IgD-negative memory B cell (primary cell): ENCODE data around the gene CDK3. TPM values are rescaled to one million over a fixed set of nuclear protein-coding genes. Genes with fewer than 3 reads are reported as not detected.
A peak's percentile ranks its signal among the peaks of the same experiment; 100 is the strongest.

Experiments used
- H3K27ac Mint-ChIP-seq, 3 donors: one replicate each; pipeline ENCODE4 v1.8.0; 2020 to 2022; ENCODE audit warnings: mild to moderate bottlenecking in 3 of 3, mixed read lengths in 3 of 3, moderate library complexity in 1 of 3
- H3K27me3 Mint-ChIP-seq: one replicate; pipeline ENCODE4 v1.8.0; 2021; ENCODE audit warnings: mixed read lengths
- H3K36me3 Mint-ChIP-seq: one replicate; pipeline ENCODE4 v1.8.0; 2020; ENCODE audit warnings: mild to moderate bottlenecking, mixed read lengths
- H3K4me1 Mint-ChIP-seq, 3 donors: one replicate each; pipeline ENCODE4 v1.8.0; 2020 to 2022; ENCODE audit warnings: mixed read lengths in 3 of 3, mild to moderate bottlenecking in 1 of 3
- H3K4me3 Mint-ChIP-seq, 4 donors: one replicate each; pipeline ENCODE4 v1.8.0; 2020 to 2022; ENCODE audit warnings: mild to moderate bottlenecking in 4 of 4, mixed read lengths in 4 of 4, moderate library complexity in 3 of 4
- H3K9me3 Mint-ChIP-seq, 3 donors: one replicate each; pipeline ENCODE4 v1.8.0; 2020 to 2021; ENCODE audit warnings: mixed read lengths in 3 of 3, mild to moderate bottlenecking in 1 of 3
- polyA plus RNA-seq: library from polyadenylated mRNA; unstranded; fragments of 300-500 nt; fragmentation: Illumina TruSeq; gene quantifications from one replicate; pipeline ENCODE4 v1.2.3, GENCODE V29; 2021

The CDK3 gene
- polyA plus RNA-seq, 1 donor from 2014 or later: 0.71 TPM

DNA sequence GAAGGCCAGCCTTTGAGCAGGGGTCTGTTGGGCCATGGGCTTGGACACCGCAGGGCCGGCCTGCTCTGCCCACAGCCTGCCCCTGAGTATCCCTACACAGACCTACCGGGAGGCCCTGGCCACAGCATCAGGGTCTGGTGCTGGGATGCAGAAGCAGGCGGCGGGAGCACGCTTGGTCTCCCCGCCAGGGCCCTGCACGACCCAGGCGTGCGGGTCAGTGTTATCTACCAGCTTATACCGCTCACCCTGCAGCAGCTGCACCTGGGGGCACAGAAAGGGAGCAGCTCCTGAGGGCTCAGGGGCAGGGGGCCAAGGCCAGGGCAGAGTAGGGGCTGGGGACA lies 17.7 kb downstream of the CDK3 start:
- no peaks in the 10 kb centered on the region for H3K36me3 Mint-ChIP-seq
- peaks cover 0 to 6% (median 2%) of the 10 kb centered on the region in 3 donors for H3K4me1 Mint-ChIP-seq
- H3K9me3 Mint-ChIP-seq: no peaks in the 10 kb centered on the region
- no peak overlapping the region for H3K4me3 Mint-ChIP-seq
- no peak overlapping the region for H3K27ac Mint-ChIP-seq
- no peaks in the 10 kb centered on the region for H3K27me3 Mint-ChIP-seq

- Mint-ChIP-seq H3K4me1 (peaks cover 0 to 6% (median 2%) of the 10 kb centered on the region in 3 donors), H3K27me3 (no peaks in the 10 kb centered on the region), H3K36me3 (no peaks in the 10 kb centered on the region), H3K9me3 (no peaks in the 10 kb centered on the region), H3K27ac (no peak overlapping the region), H3K4me3 (no peak overlapping the region)
These were observed 18.1 kb downstream of the CDK3 start for GRCh38 chr17:76018801-76019200.

GRCh38 chr17:76019833-76020467 lies 19.3 kb downstream of the CDK3 start:
- Mint-ChIP-seq H3K4me3 (no peak overlapping the region), H3K27me3 (no peaks in the 10 kb centered on the region), H3K36me3 (no peaks in the 10 kb centered on the region), H3K9me3 (no peaks in the 10 kb centered on the region), H3K4me1 (no peaks in the 10 kb centered on the region), H3K27ac (no peak overlapping the region)

DNA sequence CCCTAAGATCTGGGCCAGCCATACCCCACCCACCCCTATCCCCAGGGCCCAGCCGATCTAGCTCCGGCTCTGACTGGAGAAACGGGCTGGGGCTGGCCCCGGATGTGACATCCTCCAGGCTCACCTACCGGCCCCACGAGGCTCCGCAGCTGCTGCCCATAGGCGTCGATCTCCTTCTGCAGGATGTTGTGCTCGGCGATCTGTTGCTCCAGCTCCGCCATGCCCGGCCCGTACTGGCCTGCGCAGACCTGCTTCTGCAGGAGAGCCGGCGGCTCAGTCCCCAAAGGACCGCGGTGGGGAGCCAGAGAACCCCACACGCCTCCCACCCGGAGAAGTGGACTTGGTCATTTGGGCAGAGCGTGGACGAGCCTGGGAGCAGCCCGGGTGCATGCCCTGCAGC lies 21.6 kb downstream of the CDK3 start:
- no peaks in the 10 kb centered on the region for H3K36me3 Mint-ChIP-seq
- no peaks in the 10 kb centered on the region for H3K4me1 Mint-ChIP-seq
- H3K27ac Mint-ChIP-seq: no peak overlapping the region
- H3K4me3 Mint-ChIP-seq: peak overlapping the region in 1 of 4 donors; percentile 17
- H3K9me3 Mint-ChIP-seq: no peaks in the 10 kb centered on the region
- no peaks in the 10 kb centered on the region for H3K27me3 Mint-ChIP-seq

- Mint-ChIP-seq H3K9me3 (no peaks in the 10 kb centered on the region), H3K4me3 (no peak overlapping the region), H3K27ac (no peak overlapping the region), H3K36me3 (no peaks in the 10 kb centered on the region), H3K27me3 (no peaks in the 10 kb centered on the region), H3K4me1 (no peaks in the 10 kb centered on the region)
These were observed 22.6 kb downstream of the CDK3 start for GRCh38 chr17:76022973-76023899.

DNA sequence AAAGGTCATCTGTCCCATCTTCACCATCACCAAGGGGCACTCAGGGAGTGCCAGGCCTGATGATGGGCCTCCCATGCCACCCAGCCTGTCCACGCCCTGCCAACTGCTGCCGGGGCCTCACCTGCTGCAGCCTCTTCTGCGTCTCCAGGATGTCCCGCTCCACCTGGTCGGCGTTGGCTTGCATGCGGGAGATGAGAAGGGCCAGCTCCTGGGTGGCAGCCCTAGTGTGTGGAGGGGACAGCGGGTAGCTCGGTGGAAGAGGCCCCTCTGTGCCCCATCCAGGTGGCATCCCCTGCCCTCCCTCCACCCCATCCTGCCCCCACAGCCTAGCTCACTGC lies 23.2 kb downstream of the CDK3 start:
- no peaks in the 10 kb centered on the region for H3K9me3 Mint-ChIP-seq
- no peaks in the 10 kb centered on the region for H3K36me3 Mint-ChIP-seq
- no peak overlapping the region for H3K4me3 Mint-ChIP-seq
- no peaks in the 10 kb centered on the region for H3K27me3 Mint-ChIP-seq
- H3K27ac Mint-ChIP-seq: no peak overlapping the region
- H3K4me1 Mint-ChIP-seq: no peaks in the 10 kb centered on the region

DNA sequence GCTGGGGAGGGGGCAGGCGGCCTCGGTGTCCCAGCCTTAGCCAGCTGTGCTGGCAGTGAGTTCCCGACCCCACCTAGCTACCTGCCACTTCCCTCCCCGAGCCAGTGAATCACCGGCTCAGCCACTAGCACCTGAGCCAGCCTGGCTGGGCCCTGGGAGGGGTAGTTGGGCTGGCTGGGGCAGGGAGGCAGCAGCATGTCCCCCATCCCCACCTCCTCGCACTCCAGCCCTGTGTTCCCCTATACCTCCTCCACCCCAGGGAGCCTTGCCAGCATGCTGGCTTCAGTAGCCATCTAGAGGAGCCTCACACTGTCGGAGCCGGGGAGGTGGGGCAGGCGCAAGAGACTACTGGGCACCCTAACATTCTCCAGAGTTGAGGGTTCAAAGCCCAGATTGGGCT lies 23.7 kb downstream of the CDK3 start:
- H3K9me3 Mint-ChIP-seq: no peaks in the 10 kb centered on the region
- no peak overlapping the region for H3K27ac Mint-ChIP-seq
- H3K4me1 Mint-ChIP-seq: peaks cover 0 to 1% (median 0%) of the 10 kb centered on the region in 3 donors
- H3K27me3 Mint-ChIP-seq: no peaks in the 10 kb centered on the region
- H3K36me3 Mint-ChIP-seq: no peaks in the 10 kb centered on the region
- no peak overlapping the region for H3K4me3 Mint-ChIP-seq

DNA sequence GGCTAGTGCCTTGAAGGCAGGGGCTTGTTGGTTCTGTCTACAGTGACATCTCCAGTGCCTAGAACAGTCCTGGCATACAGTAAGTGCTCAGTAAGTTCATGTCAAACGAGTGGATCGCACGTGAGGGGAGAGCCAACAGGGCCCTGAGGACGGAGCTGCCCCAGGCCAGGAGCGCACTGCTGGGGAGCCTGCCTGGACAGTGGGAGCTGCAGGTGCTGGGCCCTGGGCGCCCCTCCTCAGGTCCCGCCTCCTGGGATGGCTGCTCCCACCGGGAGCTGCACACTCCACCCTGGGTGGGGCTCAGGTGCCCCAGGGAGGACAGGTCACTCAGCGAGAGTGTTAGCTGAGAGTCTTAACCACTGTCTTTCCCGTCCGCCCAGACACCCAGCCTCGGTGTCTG lies 24.6 kb downstream of the CDK3 start:
- H3K9me3 Mint-ChIP-seq: no peaks in the 10 kb centered on the region
- no peaks in the 10 kb centered on the region for H3K36me3 Mint-ChIP-seq
- peak overlapping the region in 1 of 3 donors; percentile 68 for H3K27ac Mint-ChIP-seq
- no peak overlapping the region for H3K4me3 Mint-ChIP-seq
- H3K4me1 Mint-ChIP-seq: peaks cover 0 to 7% (median 4%) of the 10 kb centered on the region in 3 donors
- no peaks in the 10 kb centered on the region for H3K27me3 Mint-ChIP-seq

DNA sequence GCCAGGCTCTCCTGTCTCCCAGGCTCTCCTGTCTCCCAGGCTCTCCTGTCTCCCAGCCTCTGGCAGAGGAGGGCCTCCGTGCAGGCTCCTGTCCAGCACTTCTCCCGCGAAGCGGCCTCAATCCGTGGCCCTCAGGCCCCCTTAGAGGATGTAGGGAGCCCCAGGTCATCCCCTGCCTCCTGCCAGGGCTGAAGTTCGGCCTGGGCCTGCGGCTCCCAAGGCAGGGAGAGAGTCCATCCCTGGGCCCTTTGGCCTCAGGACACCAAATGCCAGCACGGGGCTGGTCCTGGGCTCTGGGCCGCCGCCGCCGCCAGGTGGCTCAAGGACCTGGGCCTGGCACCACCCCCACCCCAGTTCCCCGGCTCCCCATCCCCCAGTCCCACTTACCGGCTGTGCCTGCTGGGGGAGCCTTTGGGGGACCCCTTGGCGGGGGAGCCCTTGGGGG lies 26.1 kb downstream of the CDK3 start:
- Mint-ChIP-seq H3K27ac (no peak overlapping the region), H3K9me3 (no peaks in the 10 kb centered on the region), H3K4me3 (no peak overlapping the region), H3K4me1 (peaks cover 0 to 7% (median 4%) of the 10 kb centered on the region in 3 donors), H3K36me3 (no peaks in the 10 kb centered on the region), H3K27me3 (no peaks in the 10 kb centered on the region)

GRCh38 chr17:76027159-76027839 lies 26.6 kb downstream of the CDK3 start, which contains the start of gene EVPL:
Gene EVPL (minus strand): TSS chr17:76027306. CDS start chr17:76027198, 108 bp downstream.
- Mint-ChIP-seq H3K36me3 (no peaks in the 10 kb centered on the region), H3K27ac (peak within 1 kb of the TSS in 1 of 3 donors; percentile 69), H3K4me1 (peaks cover 0 to 7% (median 4%) of the 10 kb centered on the region in 3 donors), H3K4me3 (no peak within 1 kb of the TSS), H3K27me3 (no peaks in the 10 kb centered on the region), H3K9me3 (no peaks in the 10 kb centered on the region)

- Mint-ChIP-seq H3K27me3 (no peaks in the 10 kb centered on the region), H3K4me3 (no peak overlapping the region), H3K36me3 (no peaks in the 10 kb centered on the region), H3K9me3 (no peaks in the 10 kb centered on the region), H3K27ac (no peak overlapping the region), H3K4me1 (peaks cover 0 to 7% (median 4%) of the 10 kb centered on the region in 3 donors)
These were observed 31.6 kb downstream of the CDK3 start for GRCh38 chr17:76032073-76032779.

DNA sequence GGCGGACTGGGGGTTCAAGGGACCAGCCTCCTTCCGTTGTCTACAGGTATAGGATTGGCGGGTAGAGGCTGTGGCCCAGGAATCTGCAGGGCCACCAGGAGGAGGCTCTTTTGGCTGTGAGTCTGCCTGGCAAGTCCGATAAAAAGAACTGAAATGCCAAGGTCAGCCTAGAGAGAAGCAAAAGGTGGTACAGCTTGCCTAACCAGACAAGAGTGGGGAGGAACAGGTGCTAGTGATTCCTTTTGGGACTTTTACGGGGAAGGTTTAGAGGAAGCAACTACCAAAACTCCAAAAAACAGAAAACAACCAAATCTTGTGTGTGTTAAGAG lies 32.1 kb downstream of the CDK3 start:
- no peaks in the 10 kb centered on the region for H3K27me3 Mint-ChIP-seq
- H3K36me3 Mint-ChIP-seq: no peaks in the 10 kb centered on the region
- H3K27ac Mint-ChIP-seq: no peak overlapping the region
- H3K9me3 Mint-ChIP-seq: no peaks in the 10 kb centered on the region
- H3K4me3 Mint-ChIP-seq: no peak overlapping the region
- H3K4me1 Mint-ChIP-seq: peaks cover 0 to 7% (median 4%) of the 10 kb centered on the region in 3 donors

- Mint-ChIP-seq H3K36me3 (no peaks in the 10 kb centered on the region), H3K27ac (no peak overlapping the region), H3K4me3 (no peak overlapping the region), H3K9me3 (no peaks in the 10 kb centered on the region), H3K27me3 (no peaks in the 10 kb centered on the region), H3K4me1 (peaks cover 0 to 7% (median 4%) of the 10 kb centered on the region in 3 donors)
These were observed 32.5 kb downstream of the CDK3 start for GRCh38 chr17:76033139-76033538.

- no peak overlapping the region for H3K27ac Mint-ChIP-seq
These were observed 34.0 kb downstream of the CDK3 start for GRCh38 chr17:76034428-76035350.

More at GRCh38 chr17:76034428-76035350, 34.0 kb downstream of the CDK3 start:
- Mint-ChIP-seq H3K9me3 (no peaks in the 10 kb centered on the region), H3K4me1 (peaks cover 0 to 3% (median 2%) of the 10 kb centered on the region in 3 donors), H3K27me3 (no peaks in the 10 kb centered on the region), H3K4me3 (no peak overlapping the region), H3K36me3 (peaks cover 2% of the 10 kb centered on the region)
